T-helper 17 cell (primary cell): ENCODE measurements around the gene KRTAP2-3. TPM values are rescaled to one million over a fixed set of nuclear protein-coding genes. Genes with fewer than 3 reads are reported as not detected.

ENCODE experiments used
- ATAC-seq: fragments of 150-1000 bp; cut with Tn5 transposase; 2 replicates; pipeline ENCODE4 v1.10.0; 2021; ENCODE audit warnings: mild to moderate bottlenecking, moderate library complexity
- DNase-seq, 3 donors: peaks; one replicate each; pipeline versions ENCODE4 v3.0.0 to v3.0.0-alpha.2; 2020 to 2021
- H3K9me3 ChIP-seq: one replicate; pipeline ENCODE4 v1.7.0; 2013; ENCODE audit warnings: low read length, mild to moderate bottlenecking; ENCODE audit not compliant: control insufficient read depth, poor library complexity, severe bottlenecking
- H3K27ac Mint-ChIP-seq: one replicate; pipeline ENCODE4 v1.8.0; 2022; ENCODE audit warnings: mild to moderate bottlenecking, moderate library complexity, mixed read lengths
- H3K27me3 Mint-ChIP-seq: one replicate; pipeline ENCODE4 v1.8.0; 2022; ENCODE audit warnings: mixed read lengths
- H3K36me3 Mint-ChIP-seq: one replicate; pipeline ENCODE4 v1.8.0; 2022; ENCODE audit warnings: low read depth, mixed read lengths
- H3K4me1 Mint-ChIP-seq: one replicate; pipeline ENCODE4 v1.8.0; 2022; ENCODE audit warnings: mild to moderate bottlenecking, mixed read lengths
- H3K4me3 Mint-ChIP-seq: one replicate; pipeline ENCODE4 v1.8.0; 2022; ENCODE audit warnings: mild to moderate bottlenecking, moderate library complexity, mixed read lengths
- total RNA-seq, 4 donors: library from RNA in 2 of 4; stranded (reverse) in 2 of 4; gene quantifications; one replicate each; pipeline ENCODE4 v1.2.3 and lab custom pipeline; 2022 to 2026

The KRTAP2-3 gene
- total RNA-seq, 2 donors from 2014 or later = not detected

GRCh38 chr17:41012326-41013120, 47.4 kb downstream of the KRTAP2-3 start:
- no peaks in the 10 kb centered on the region for H3K4me1 Mint-ChIP-seq
- no peak overlapping the region for H3K27ac Mint-ChIP-seq
- H3K36me3 Mint-ChIP-seq = no peaks in the 10 kb centered on the region
- no peaks in the 10 kb centered on the region for H3K9me3 ChIP-seq
- H3K4me3 Mint-ChIP-seq = no peak overlapping the region
- H3K27me3 Mint-ChIP-seq = peaks cover 32% of the 10 kb centered on the region
- ATAC-seq (no peak), DNase-seq (no peak)

GRCh38 chr17:41010441-41010840, 49.5 kb downstream of the KRTAP2-3 start:
- DNase-seq = no peak
- H3K36me3 Mint-ChIP-seq = no peaks in the 10 kb centered on the region
- H3K9me3 ChIP-seq = no peaks in the 10 kb centered on the region
- ATAC-seq = no peak
- no peaks in the 10 kb centered on the region for H3K4me1 Mint-ChIP-seq
- no peak overlapping the region for H3K27ac Mint-ChIP-seq
- no peak overlapping the region for H3K4me3 Mint-ChIP-seq
- peaks cover 17% of the 10 kb centered on the region for H3K27me3 Mint-ChIP-seq

GRCh38 chr17:41009936-41010335, 50.0 kb downstream of the KRTAP2-3 start:
- Mint-ChIP-seq H3K27me3 (peaks cover 12% of the 10 kb centered on the region), H3K4me3 (no peak overlapping the region), H3K4me1 (no peaks in the 10 kb centered on the region), H3K27ac (no peak overlapping the region), H3K36me3 (no peaks in the 10 kb centered on the region)
- ATAC-seq (no peak), DNase-seq (no peak)
- no peaks in the 10 kb centered on the region for H3K9me3 ChIP-seq

- no peaks in the 10 kb centered on the region for H3K4me1 Mint-ChIP-seq
- H3K27ac Mint-ChIP-seq = no peak overlapping the region
- no peaks in the 10 kb centered on the region for H3K36me3 Mint-ChIP-seq
- DNase-seq (no peak), ATAC-seq (no peak)
- H3K27me3 Mint-ChIP-seq = peaks cover 11% of the 10 kb centered on the region
- H3K4me3 Mint-ChIP-seq = no peak overlapping the region
- no peaks in the 10 kb centered on the region for H3K9me3 ChIP-seq
Observed at GRCh38 chr17:41009301-41009760, 50.6 kb downstream of the KRTAP2-3 start.

Other genes starting within 250 kb of the KRTAP2-3 start
- 10 to 100 TPM; 25.2 to 28.3 TPM for gene KRT10, start 237.5 kb downstream of the KRTAP2-3 start, total RNA-seq
- gene KRT12, start 192.9 kb downstream of the KRTAP2-3 start, total RNA-seq = not detected
- not detected for gene KRT20, start 174.9 kb downstream of the KRTAP2-3 start, total RNA-seq
- gene KRT23, start 122.5 kb downstream of the KRTAP2-3 start, total RNA-seq = not detected
- gene KRT39, start 93.2 kb downstream of the KRTAP2-3 start, total RNA-seq = not detected
- not detected for gene KRT40, start 75.8 kb downstream of the KRTAP2-3 start, total RNA-seq
- gene KRTAP3-3, start 66.0 kb downstream of the KRTAP2-3 start, total RNA-seq = not detected
- gene KRTAP3-2, start 60.2 kb downstream of the KRTAP2-3 start, total RNA-seq = not detected
- gene KRTAP3-1, start 51.0 kb downstream of the KRTAP2-3 start, total RNA-seq = not detected
- gene KRTAP1-5, start 32.9 kb downstream of the KRTAP2-3 start, total RNA-seq = not detected
- not detected for gene KRTAP1-4, start 29.9 kb downstream of the KRTAP2-3 start, total RNA-seq
- gene KRTAP1-3, start 25.2 kb downstream of the KRTAP2-3 start, total RNA-seq = not detected
- gene KRTAP1-1, start 18.7 kb downstream of the KRTAP2-3 start, total RNA-seq = not detected
- not detected for gene KRTAP2-1, start 12.8 kb downstream of the KRTAP2-3 start, total RNA-seq
- gene KRTAP2-2, start 4.9 kb downstream of the KRTAP2-3 start, total RNA-seq = not detected
- gene KRTAP2-4, start 5.8 kb upstream of the KRTAP2-3 start, total RNA-seq = not detected
- gene KRTAP4-7, start 24.0 kb upstream of the KRTAP2-3 start, total RNA-seq = not detected
- gene KRTAP4-8, start 38.0 kb upstream of the KRTAP2-3 start, total RNA-seq = not detected
- gene KRTAP4-16, start 42.1 kb upstream of the KRTAP2-3 start, total RNA-seq = not detected
- not detected for gene KRTAP4-9, start 45.3 kb upstream of the KRTAP2-3 start, total RNA-seq
- gene KRTAP4-11, start 58.3 kb upstream of the KRTAP2-3 start, total RNA-seq = not detected
- not detected for gene KRTAP4-12, start 64.1 kb upstream of the KRTAP2-3 start, total RNA-seq
- not detected for gene KRTAP4-6, start 80.4 kb upstream of the KRTAP2-3 start, total RNA-seq
- not detected for gene KRTAP4-5, start 89.7 kb upstream of the KRTAP2-3 start, total RNA-seq
- gene KRTAP4-4, start 100.6 kb upstream of the KRTAP2-3 start, total RNA-seq = not detected
- gene KRTAP4-3, start 108.1 kb upstream of the KRTAP2-3 start, total RNA-seq = not detected
- gene KRTAP4-2, start 118.1 kb upstream of the KRTAP2-3 start, total RNA-seq = not detected
- gene KRTAP4-1, start 124.8 kb upstream of the KRTAP2-3 start, total RNA-seq = not detected
- gene KRTAP9-1, start 129.8 kb upstream of the KRTAP2-3 start, total RNA-seq = not detected
- not detected for gene KRTAP9-2, start 166.5 kb upstream of the KRTAP2-3 start, total RNA-seq
- gene KRTAP9-3, start 172.3 kb upstream of the KRTAP2-3 start, total RNA-seq = not detected
- gene KRTAP9-8, start 177.9 kb upstream of the KRTAP2-3 start, total RNA-seq = not detected
- not detected for gene KRTAP9-4, start 189.6 kb upstream of the KRTAP2-3 start, total RNA-seq
- gene KRTAP9-9, start 195.3 kb upstream of the KRTAP2-3 start, total RNA-seq = not detected
- gene KRTAP9-6, start 205.3 kb upstream of the KRTAP2-3 start, total RNA-seq = not detected
- gene KRTAP9-7, start 215.6 kb upstream of the KRTAP2-3 start, total RNA-seq = not detected
- gene KRTAP29-1, start 242.7 kb upstream of the KRTAP2-3 start, total RNA-seq = not detected
- under 1 TPM; 0.17 to 0.34 TPM for gene KRTAP16-1, start 249.2 kb upstream of the KRTAP2-3 start, total RNA-seq